Heart right ventricle (tissue), 16 donors: ENCODE measurements around the gene MMD. TPM values are rescaled to one million over a fixed set of nuclear protein-coding genes. Genes with fewer than 3 reads are reported as not detected.
A peak's percentile ranks its signal among the peaks of the same experiment; 100 is the strongest.

Experiments used
- ATAC-seq, 8 donors: fragments of 200-7000 bp; cut with Tn5 transposase; one replicate each; pipeline ENCODE4 v1.9.1; 2020; ENCODE audit warnings: mild to moderate bottlenecking in 8 of 8, moderate library complexity in 8 of 8, moderate number of reproducible peaks in 1 of 8
- DNase-seq, 2 donors: peaks; one replicate each; pipeline ENCODE4 v3.0.0-alpha.2; 2020
- H3K27ac ChIP-seq, 10 donors: fragments of 200-600 bp; sonication (generic) in 2 of 10; one replicate each; pipeline versions ENCODE4 v1.5.0 to v1.8.0; 2020 to 2022; ENCODE audit warnings: mild to moderate bottlenecking in 3 of 10
- H3K27me3 ChIP-seq, 7 donors: fragments of 200-600 bp; one replicate each; pipeline ENCODE4 v1.8.0; 2021 to 2022; ENCODE audit warnings: mild to moderate bottlenecking in 2 of 7
- H3K36me3 ChIP-seq, 9 donors: fragments of 200-600 bp; sonication (generic) in 1 of 9; one replicate each; pipeline versions ENCODE4 v1.5.0 to v1.8.0; 2020 to 2022; ENCODE audit warnings: mild to moderate bottlenecking in 2 of 9
- H3K4me1 ChIP-seq, 9 donors: fragments of 200-600 bp; sonication (generic) in 1 of 9; one replicate each; pipeline versions ENCODE4 v1.5.0 to v1.8.0; 2020 to 2022; ENCODE audit warnings: mild to moderate bottlenecking in 4 of 9
- H3K4me3 ChIP-seq, 10 donors: fragments of 200-600 bp; sonication (generic) in 2 of 10; one replicate each; pipeline versions ENCODE4 v1.5.0 to v1.8.0; 2020 to 2022; ENCODE audit warnings: mild to moderate bottlenecking in 7 of 10, moderate library complexity in 2 of 10
- H3K9me3 ChIP-seq, 11 donors: fragments of 200-600 bp in 10 of 11; sonication (generic) in 2 of 11; one replicate each; pipeline versions ENCODE4 v1.5.0 to v1.8.0; 2013 to 2022; ENCODE audit warnings: mild to moderate bottlenecking in 2 of 11, control low read depth in 1 of 11, moderate library complexity in 1 of 11
- WGBS, 2 donors: extraction: QIAGEN DNeasy Blood & Tissue Kit; methylation state at CpG; one replicate each; pipeline ENCODE4 v1.1.7; 2013; ENCODE audit warnings: inconsistent platforms in 1 of 2; 5-methylcytosine and 5-hydroxymethylcytosine counted together
- intact Hi-C, 10 donors: fragments of 100-400 bp; cut with DNase I; formaldehyde crosslinking; loops; one replicate each; pipeline versions ENCODE4 v1.11.1 to v1.14.2; 2022
- polyA plus RNA-seq, 2 donors: library from polyadenylated mRNA; stranded (reverse); fragments of 200-250 nt; gene quantifications; one replicate each; pipeline ENCODE4 v1.2.3, GENCODE V29; 2013
- total RNA-seq, 10 donors: library from RNA; stranded (reverse); fragmentation: NEBNext Ultra II Directional in 3 of 10; extraction: Animal tissue kit (Norgen Biotek cat#: 25700) in 3 of 10; gene quantifications; one replicate each; pipeline versions ENCODE4 v1.2.1 to v1.2.4, GENCODE V29; 2021 to 2023
- TF ChIP-seq, protein P1 (sequence below), 9 donors: fragments of 200-600 bp; sonication (generic) in 2 of 9; IDR thresholded peaks; one replicate each; pipeline versions ENCODE4 v1.5.0 to v1.8.0; 2021 to 2022; ENCODE audit warnings: antibody characterized with exemption in 9 of 9, mild to moderate bottlenecking in 5 of 9, moderate library complexity in 1 of 9
- donor health status: Arrhythmogenic right ventricular cardiomyopathy.
- donor health status: ischemic (EF 13 %, LVEDD 7.1; RV severe dilation, severe dysfunction).
- donor health status: healthy with polysubstance abuse.
- donor health status: DM: no; HTN: yes; CAD: no.
- donor health status: DM: no; HTN: no; CAD: no.
- donor health status: ischemic (EF 25% LVEDD 6.9; RV normal size, moderate dysfunction).
- donor health status: ischemic (EF 25% LVEDD 5.7; RV mildly dilated, moderate dysfunction).
- donor health status: healthy.
- donor health status: DM: yes; HTN: yes; CAD: no.
- donor health status: Ischemic cardiomyopathy.
- donor health status: ischemic (EF 35%, LVEDD 5.7; RV mildly dilated, moderate dysfunction).
- donor health status: nonischemic (EF 11% LVEDD 7.7; RV severe dilation, severe dysfunction).
- donor health status: DM: yes; HTN: yes; CAD: no.
- donor health status: PGD.
- donor health status: ischemic (EF 29% LVEDD 5.4; RV normal size, mild dysfunction).
- donor health status: nonischemic (EF 23%, LVEDD 6.1; RV moderate dilation, normal function).

MMD gene
- total and polyA plus RNA-seq, 12 donors, result 6.4 to 20.8 (median 10.4) TPM

DNA sequence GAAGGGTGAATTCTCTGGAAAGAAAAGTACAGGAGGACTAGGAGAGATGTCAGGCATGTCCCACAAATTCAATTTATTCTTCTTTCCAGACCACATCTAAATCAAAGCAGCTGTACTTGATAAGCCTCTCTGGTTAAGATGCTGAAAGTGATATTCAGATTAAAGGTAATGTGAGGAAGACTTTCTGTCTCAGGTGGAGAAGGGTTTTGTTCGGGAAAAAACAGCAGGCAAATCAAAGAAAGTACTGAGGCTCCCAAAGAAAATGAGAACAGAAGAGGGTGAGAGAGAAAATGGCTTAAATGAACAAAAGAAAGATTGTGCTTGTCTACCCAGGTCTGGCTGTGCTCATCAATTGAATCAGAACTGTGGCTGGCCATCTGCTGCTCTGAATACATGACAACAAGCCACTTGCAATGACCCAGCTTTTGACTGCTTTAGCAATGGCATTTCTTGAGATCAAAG, 55.6 kb downstream of the MMD start:
- no peak for DNase-seq
- intact Hi-C loops, result no loop called here
- no peaks in the 10 kb centered on the region for H3K4me1 ChIP-seq
- H3K27me3 ChIP-seq, result no peaks in the 10 kb centered on the region
- TF ChIP-seq, protein P1, sequence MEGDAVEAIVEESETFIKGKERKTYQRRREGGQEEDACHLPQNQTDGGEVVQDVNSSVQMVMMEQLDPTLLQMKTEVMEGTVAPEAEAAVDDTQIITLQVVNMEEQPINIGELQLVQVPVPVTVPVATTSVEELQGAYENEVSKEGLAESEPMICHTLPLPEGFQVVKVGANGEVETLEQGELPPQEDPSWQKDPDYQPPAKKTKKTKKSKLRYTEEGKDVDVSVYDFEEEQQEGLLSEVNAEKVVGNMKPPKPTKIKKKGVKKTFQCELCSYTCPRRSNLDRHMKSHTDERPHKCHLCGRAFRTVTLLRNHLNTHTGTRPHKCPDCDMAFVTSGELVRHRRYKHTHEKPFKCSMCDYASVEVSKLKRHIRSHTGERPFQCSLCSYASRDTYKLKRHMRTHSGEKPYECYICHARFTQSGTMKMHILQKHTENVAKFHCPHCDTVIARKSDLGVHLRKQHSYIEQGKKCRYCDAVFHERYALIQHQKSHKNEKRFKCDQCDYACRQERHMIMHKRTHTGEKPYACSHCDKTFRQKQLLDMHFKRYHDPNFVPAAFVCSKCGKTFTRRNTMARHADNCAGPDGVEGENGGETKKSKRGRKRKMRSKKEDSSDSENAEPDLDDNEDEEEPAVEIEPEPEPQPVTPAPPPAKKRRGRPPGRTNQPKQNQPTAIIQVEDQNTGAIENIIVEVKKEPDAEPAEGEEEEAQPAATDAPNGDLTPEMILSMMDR (IDR thresholded peaks at IDR 0.05), result no peak
- WGBS, 2 donors, result 71 to 82% methylated on average over 1 of the region's 1 CpG
- ATAC-seq, result no peak
- no peak overlapping the region for H3K27ac ChIP-seq
- H3K9me3 ChIP-seq, result peaks cover 0 to 10% (median 5%) of the 10 kb centered on the region in 11 donors
- H3K36me3 ChIP-seq, result no peaks in the 10 kb centered on the region
- H3K4me3 ChIP-seq, result no peak overlapping the region

DNA sequence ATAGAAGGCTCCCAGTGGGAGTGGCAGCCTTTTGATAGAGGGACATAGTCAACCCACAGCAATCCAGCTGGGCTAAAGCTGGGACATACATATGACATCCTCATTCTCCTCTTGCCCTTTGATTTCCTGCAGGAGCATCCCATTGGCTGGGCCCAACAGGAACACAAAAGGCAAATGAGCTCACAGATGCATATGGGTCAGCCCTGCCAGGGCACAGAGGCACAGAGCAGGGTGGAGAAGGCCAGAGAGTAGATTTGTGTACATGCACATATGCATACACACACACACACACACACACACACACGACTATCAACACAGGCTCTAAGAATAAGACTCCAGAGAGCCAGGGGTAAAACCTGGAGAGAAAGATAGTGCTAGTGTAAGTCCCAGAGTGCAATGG, 58.6 kb downstream of the MMD start:
- Histone ChIP-seq H3K4me1 (no peaks in the 10 kb centered on the region), H3K9me3 (peaks cover 0 to 20% (median 6%) of the 10 kb centered on the region in 11 donors), H3K4me3 (no peak overlapping the region), H3K27ac (no peak overlapping the region), H3K36me3 (no peaks in the 10 kb centered on the region), H3K27me3 (no peaks in the 10 kb centered on the region)
- intact Hi-C loops, result no loop called here
- ATAC-seq (no peak), DNase-seq (no peak)
- 65 to 67% methylated on average over 1 of the region's 1 CpG for WGBS, 2 donors
- TF ChIP-seq, protein P1 (IDR thresholded peaks at IDR 0.05), result no peak

DNA sequence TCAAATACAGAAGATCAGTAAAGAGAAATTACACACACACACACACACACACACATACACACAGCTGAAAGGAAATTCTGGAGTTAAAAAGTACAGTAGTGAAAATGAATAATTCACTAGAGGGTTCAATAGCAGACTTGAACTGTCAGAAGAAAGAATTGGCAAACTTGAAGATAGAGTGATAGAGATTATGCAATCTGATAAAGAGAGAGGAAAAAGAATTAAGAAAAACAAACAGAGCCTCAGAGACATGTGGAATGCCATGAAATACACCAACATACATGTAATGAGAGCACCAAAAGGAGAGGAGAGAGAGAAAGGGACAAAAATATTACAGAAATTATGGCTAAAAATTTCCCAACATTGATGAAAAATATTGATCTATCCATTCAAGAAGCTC, 60.7 kb downstream of the MMD start:
- TF ChIP-seq, protein P1 (IDR thresholded peaks at IDR 0.05), result no peak
- no peaks in the 10 kb centered on the region for H3K4me1 ChIP-seq
- ATAC-seq (no peak), DNase-seq (no peak)
- intact Hi-C loops, result no loop called here
- H3K9me3 ChIP-seq, result peaks cover 0 to 20% (median 6%) of the 10 kb centered on the region in 11 donors
- H3K27me3 ChIP-seq, result no peaks in the 10 kb centered on the region
- no peak overlapping the region for H3K27ac ChIP-seq
- no peaks in the 10 kb centered on the region for H3K36me3 ChIP-seq
- H3K4me3 ChIP-seq, result no peak overlapping the region

DNA sequence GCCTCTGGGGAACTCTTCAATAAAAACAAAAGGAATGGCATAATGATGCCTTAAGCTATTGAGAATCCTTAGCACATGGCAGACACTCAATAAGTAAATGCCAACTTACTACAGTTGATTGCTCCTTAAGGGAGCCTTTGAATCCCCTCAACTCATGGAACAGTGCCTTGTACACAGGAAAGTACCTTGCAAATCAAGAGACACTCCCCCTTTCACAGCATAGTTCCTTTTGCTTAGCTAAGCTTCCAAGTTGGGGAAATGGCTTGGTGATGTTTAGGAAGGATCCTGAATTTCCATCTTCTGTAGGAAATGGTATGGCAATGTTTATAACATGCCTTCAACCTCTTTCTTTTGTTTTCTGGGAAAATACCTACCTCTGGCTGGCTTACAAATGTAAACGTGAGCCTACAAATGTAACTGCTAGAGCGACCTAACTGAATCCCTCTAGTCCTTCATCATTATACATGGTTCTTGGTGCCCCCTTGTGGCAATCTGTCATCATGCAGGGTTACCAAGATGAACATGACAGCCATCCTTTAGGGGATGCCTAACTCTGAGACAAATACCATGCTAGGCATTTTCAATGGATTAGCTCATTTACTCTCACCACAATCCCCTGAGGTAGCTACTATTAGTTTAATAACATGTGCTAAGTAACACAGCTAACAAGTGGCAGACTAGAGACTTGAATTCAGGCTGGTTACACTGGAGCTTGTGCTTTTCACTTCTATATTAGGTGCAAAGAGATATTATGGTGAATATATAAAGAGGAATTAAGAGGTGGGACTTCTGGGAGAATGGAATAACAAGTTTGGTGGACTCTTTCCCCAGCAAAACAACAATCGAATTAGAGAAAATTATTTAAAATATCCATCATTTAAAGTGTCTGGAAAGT, 65.0 kb downstream of the MMD start:
- Histone ChIP-seq H3K27ac (no peak overlapping the region), H3K9me3 (peaks cover 0 to 19% (median 6%) of the 10 kb centered on the region in 11 donors), H3K36me3 (no peaks in the 10 kb centered on the region), H3K4me3 (no peak overlapping the region), H3K27me3 (no peaks in the 10 kb centered on the region), H3K4me1 (no peaks in the 10 kb centered on the region)
- 32 to 34% methylated on average over 3 of the region's 3 CpGs for WGBS, 2 donors
- DNase-seq (peak; percentile 23 to 68), ATAC-seq (peak in 7 of 8 donors; percentile 64 to 83 (median 74))
- TF ChIP-seq, protein P1 (IDR thresholded peaks at IDR 0.05), result peak; percentile 41 to 86 (median 79)
- intact Hi-C loops, result loop anchor here (2.0 to 10.0 kb wide), 4 partner anchors 122 to 158 kb away; partner anchors contain the start of gene SMIM36 (in 9 of the 10)
